ENCODE measurements around the gene HHAT. TPM values are rescaled to one million over a fixed set of nuclear protein-coding genes. Genes with fewer than 3 reads are reported as not detected.

The HHAT gene
- total RNA-seq (2.4 TPM in 2 replicates), polyA plus RNA-seq (4.3 TPM in 2 replicates), polyA minus RNA-seq (4.6 and 5.0 TPM in 2 replicates), Bru-seq, nascent RNA (percentile 36 among the genes with signal in this experiment), BruChase-seq, experiment 1, labeled RNA remaining after a 6-hour chase (percentile 29 among the genes with signal in this experiment), BruChase-seq, experiment 2, labeled RNA remaining after a 2-hour chase (percentile 31 among the genes with signal in this experiment)
- 2.0 and 2.6 TPM in 2 replicates for polyA plus RNA-seq (2011; cell fraction: cytosol; rRNA removed)
- 2.9 and 3.3 TPM in 2 replicates for polyA plus RNA-seq (2011; cell fraction: nucleus; rRNA removed)
- polyA plus RNA-seq (2012), result 1.0 and 1.2 TPM in 2 replicates
- not detected for polyA minus RNA-seq (2011; cell fraction: cytosol; rRNA and poly(A)+ RNA removed)
- 9.8 and 11.1 TPM in 2 replicates for polyA minus RNA-seq (2011; cell fraction: nucleus; rRNA and poly(A)+ RNA removed)
- long read RNA-seq, partial matches to known transcripts, result 1 of 6 reads
- long read RNA-seq, other reads (novel, unspliced or antisense), result 4 of 6 reads

- peak within 1 kb of the TSS; percentile 92 for H3K4me2 ChIP-seq (ENCODE audit: insufficient read depth, low read length)
- DNase-seq (ENCODE audit: low read depth, low spot score), result peak; percentile 59
- peaks cover 0 to 2% of the 10 kb centered on the region in 2 experiments for H3K27me3 ChIP-seq (ENCODE audit: control insufficient read depth in 2 of 2, insufficient read depth in 2 of 2, low read length in 2 of 2)
- H2AFZ ChIP-seq (ENCODE audit: low read depth, low read length), result peak within 1 kb of the TSS; percentile 98
- no peaks in the 10 kb centered on the region for H4K20me1 ChIP-seq (replicated peaks; ENCODE audit: control insufficient read depth, extremely low read depth, insufficient read depth, low read length)
- BruUV-seq (replicated peaks), result TSS peak; percentile 66
- peak within 1 kb of the TSS; percentile 86 for H3K9ac ChIP-seq (replicated peaks; ENCODE audit: extremely low read depth, insufficient read depth, low read length)
- peak; percentile 88 for FAIRE-seq
- CTCF ChIA-PET, result interaction anchor here (1.0 kb wide), 1 partner anchor 32 kb away, joined by 4 read pairs; no protein-coding TSS in a partner anchor
- TF ChIP-seq POLR2AphosphoS5 (IDR thresholded peaks at IDR 0.05; ENCODE audit: insufficient read depth, low read depth, low read length), result peak; percentile 62
- TF ChIP-seq JUN (IDR thresholded peaks at IDR 0.05; ENCODE audit: borderline replicate concordance, insufficient read depth, insufficient read length, low read depth), result no peak
- no peaks in the 10 kb centered on the region for H3K9me3 ChIP-seq (replicated peaks; ENCODE audit: control insufficient read depth, insufficient read depth, low read length)
- POLR2A ChIA-PET, result no interaction called here
- peaks cover 6% of the 10 kb centered on the region for H3K4me1 ChIP-seq (ENCODE audit: control insufficient read depth, extremely low read depth, insufficient read depth, low read length)
- H3K36me3 ChIP-seq (ENCODE audit: control insufficient read depth in 2 of 2, extremely low read depth in 1 of 2, insufficient read depth in 2 of 2, low read length in 2 of 2), result no peaks in the 10 kb centered on the region
- H3K27ac ChIP-seq (ENCODE audit: insufficient read depth, low read depth, low read length), result peak within 1 kb of the TSS; percentile 75
- H3K79me2 ChIP-seq (ENCODE audit: control insufficient read depth, insufficient read depth, low read length), result no peaks in the 10 kb centered on the region
- no peaks in the 10 kb centered on the region for H3K9me1 ChIP-seq (replicated peaks; ENCODE audit: control insufficient read depth, extremely low read depth, insufficient read depth, low read length)
- intact Hi-C loops (cut with micrococcal nuclease), result loop anchor here (1.0 to 2.0 kb wide), 4 partner anchors 18 to 96 kb away; partner anchors contain the start of gene SERTAD4
- dilution Hi-C loops (cut with MboI; ENCODE audit: extremely low pct_ligation_motif_present, low sequenced_read_pairs), result no loop called here
- peak within 1 kb of the TSS; percentile 46 to 82 (median 55) for H3K4me3 ChIP-seq (replicated peaks in 1 of 3; ENCODE audit: insufficient read depth in 1 of 3, low read depth in 1 of 3, low read length in 3 of 3)
Measured at GRCh38 chr1:210328746-210329503, at the start of gene HHAT. HHAT (plus strand) TSS chr1:210328902; CDS start chr1:210348976, 20,074 bp downstream.

- DNase-seq (ENCODE audit: low read depth, low spot score), result no peak
- Histone ChIP-seq H3K4me1 (ENCODE audit: control insufficient read depth, extremely low read depth, insufficient read depth, low read length) (no peaks in the 10 kb centered on the region), H2AFZ (ENCODE audit: low read depth, low read length) (no peak overlapping the region), H3K27ac (ENCODE audit: insufficient read depth, low read depth, low read length) (no peak overlapping the region), H3K9ac (replicated peaks; ENCODE audit: extremely low read depth, insufficient read depth, low read length) (no peak overlapping the region), H3K9me3 (replicated peaks; ENCODE audit: control insufficient read depth, insufficient read depth, low read length) (no peaks in the 10 kb centered on the region), H3K4me3 (replicated peaks in 1 of 3; ENCODE audit: insufficient read depth in 1 of 3, low read depth in 1 of 3, low read length in 3 of 3) (no peak overlapping the region), H4K20me1 (replicated peaks; ENCODE audit: control insufficient read depth, extremely low read depth, insufficient read depth, low read length) (no peaks in the 10 kb centered on the region), H3K4me2 (ENCODE audit: insufficient read depth, low read length) (no peak overlapping the region), H3K9me1 (replicated peaks; ENCODE audit: control insufficient read depth, extremely low read depth, insufficient read depth, low read length) (no peaks in the 10 kb centered on the region), H3K36me3 (ENCODE audit: control insufficient read depth in 2 of 2, extremely low read depth in 1 of 2, insufficient read depth in 2 of 2, low read length in 2 of 2) (no peaks in the 10 kb centered on the region), H3K27me3 (ENCODE audit: control insufficient read depth in 2 of 2, insufficient read depth in 2 of 2, low read length in 2 of 2) (peaks cover 0 to 3% of the 10 kb centered on the region in 2 experiments), H3K79me2 (ENCODE audit: control insufficient read depth, insufficient read depth, low read length) (no peaks in the 10 kb centered on the region)
- ChIA-PET CTCF (interaction anchor here (1.0 kb wide), 1 partner anchor 10 kb away, joined by 4 read pairs; no protein-coding TSS in a partner anchor), POLR2A (no interaction called here)
- dilution Hi-C loops (cut with MboI; ENCODE audit: extremely low pct_ligation_motif_present, low sequenced_read_pairs), result no loop called here
- intact Hi-C loops (cut with micrococcal nuclease), result no loop called here
- no TSS peak for BruUV-seq (replicated peaks)
- FAIRE-seq, result no peak
- TF ChIP-seq EZH2 (IDR thresholded peaks at IDR 0.05; ENCODE audit: borderline replicate concordance, low read depth, low read length, severe bottlenecking), result no peak
Measured at GRCh38 chr1:210280221-210280620, 48.5 kb upstream of the HHAT start.
